Hematopoietic multipotent progenitor cell treated with erythropoietin and hydrocortisone succinate and interleukin-3 and kit ligand, for 15 days (in vitro differentiated cells): ENCODE measurements around the gene MAGED1.
"Not testable (repeated sequence)": the region's sequence is repeated elsewhere in the genome, so short reads cannot be mapped to it uniquely, and the experiment has no call there.

Experiments
- DNase-seq: peaks from one replicate; pipeline ENCODE4 v3.0.0-alpha.2; 2015; ENCODE audit warnings: low spot score

MAGED1 gene

DNA sequence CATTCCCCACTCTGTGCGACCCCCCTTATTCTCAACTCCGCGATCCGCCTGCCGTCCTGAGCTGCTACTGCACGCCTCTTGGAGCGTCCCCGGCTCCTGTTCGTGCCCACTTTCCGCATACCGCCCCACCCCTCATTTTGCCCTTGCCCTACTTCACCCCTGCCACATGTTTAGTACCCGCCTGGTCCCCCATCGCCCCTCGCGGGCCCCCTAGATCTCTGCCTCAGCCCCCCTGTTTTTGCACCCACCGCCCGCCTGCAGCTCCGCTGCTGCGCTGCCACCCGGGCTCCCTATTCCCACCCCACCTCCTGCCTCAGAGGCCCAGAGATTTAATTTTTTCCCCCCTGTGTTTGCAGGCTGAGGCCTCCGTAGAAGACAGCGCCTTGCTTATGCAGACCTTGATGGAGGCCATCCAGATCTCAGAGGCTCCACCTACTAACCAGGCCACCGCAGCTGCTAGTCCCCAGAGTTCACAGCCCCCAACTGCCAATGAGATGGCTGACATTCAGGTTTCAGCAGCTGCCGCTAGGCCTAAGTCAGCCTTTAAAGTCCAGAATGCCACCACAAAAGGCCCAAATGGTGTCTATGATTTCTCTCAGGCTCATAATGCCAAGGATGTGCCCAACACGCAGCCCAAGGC is 1.4 kb downstream of the MAGED1 start:
- DNase-seq: no peak

DNA sequence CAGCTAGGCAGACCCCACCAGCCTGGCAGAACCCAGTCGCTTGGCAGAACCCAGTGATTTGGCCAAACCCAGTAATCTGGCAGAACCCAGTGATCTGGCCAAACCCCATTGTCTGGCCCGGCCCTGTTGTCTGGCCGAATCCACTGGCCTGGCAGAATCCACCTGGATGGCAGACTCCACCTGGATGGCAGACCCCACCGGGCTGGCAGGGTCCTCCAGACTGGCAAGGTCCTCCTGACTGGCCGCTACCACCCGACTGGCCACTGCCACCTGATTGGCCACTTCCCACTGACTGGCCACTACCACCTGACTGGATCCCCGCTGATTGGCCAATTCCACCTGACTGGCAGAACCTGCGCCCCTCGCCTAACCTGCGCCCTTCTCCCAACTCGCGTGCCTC is 3.2 kb downstream of the MAGED1 start:
- DNase-seq: no peak

DNA sequence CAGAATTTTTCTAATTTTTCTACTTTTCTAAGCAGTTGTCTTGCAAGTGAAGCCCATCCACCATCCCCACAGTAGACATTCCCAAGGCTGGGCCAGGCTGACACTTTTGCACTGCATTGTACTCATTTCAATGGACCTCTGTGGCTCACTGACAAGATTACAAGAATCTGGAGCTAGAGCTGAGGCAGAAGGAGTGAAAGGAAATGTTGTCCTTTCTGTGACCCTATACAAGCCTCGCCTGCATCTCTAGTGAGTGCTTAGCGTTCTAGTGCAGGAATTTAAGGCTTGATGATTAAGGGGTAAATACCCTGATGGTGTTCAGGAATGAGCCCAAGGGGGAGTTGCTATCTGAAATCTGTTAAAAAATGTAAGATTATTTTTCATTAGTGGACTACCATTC is 6.3 kb downstream of the MAGED1 start:
- no peak for DNase-seq

DNA sequence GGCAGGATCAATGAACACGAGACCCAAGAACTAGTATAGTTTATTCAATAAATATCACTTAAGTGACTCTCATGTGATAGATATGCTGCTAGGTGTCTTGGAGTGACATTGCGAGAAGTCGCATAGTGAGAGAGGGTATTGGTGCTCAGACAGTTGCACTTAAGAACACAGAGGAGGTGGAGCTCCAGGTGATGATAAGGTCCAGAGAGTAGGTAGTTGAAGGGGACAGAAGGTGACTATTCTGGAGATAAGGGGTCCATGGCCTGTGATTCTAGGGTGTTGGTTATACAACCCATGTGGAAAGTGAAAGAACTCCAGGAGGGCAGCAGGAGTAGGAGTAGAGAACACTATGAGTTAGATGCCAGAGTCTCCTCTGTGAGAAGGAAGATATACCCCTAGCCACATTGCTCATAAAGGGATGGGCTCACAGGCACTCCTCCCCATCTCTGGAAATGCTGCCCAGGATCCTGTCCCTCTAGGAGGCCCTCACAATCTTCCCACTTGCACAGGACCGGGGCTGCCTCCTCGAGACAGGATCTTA is 9.2 kb downstream of the MAGED1 start:
- DNase-seq: no peak

DNA sequence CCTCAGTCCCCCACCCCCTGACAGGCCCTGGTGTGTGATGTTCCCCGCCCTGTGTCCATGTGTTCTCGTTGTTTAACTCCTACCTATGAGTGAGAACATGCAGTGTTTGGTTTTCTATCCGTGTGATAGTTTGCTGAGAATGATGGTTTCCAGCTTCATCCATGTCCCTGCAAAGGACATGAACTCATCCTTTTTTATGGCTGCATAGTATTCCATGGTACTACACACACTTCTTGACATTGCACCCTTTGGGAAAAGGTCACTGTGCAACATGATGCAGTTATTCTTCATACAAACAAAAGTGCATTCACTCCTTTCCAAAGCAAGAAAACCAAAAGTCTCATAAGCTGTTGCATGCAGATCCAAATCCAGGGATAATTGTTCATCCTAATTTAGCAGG is 11.7 kb downstream of the MAGED1 start:
- not testable (repeated sequence) for DNase-seq

DNA sequence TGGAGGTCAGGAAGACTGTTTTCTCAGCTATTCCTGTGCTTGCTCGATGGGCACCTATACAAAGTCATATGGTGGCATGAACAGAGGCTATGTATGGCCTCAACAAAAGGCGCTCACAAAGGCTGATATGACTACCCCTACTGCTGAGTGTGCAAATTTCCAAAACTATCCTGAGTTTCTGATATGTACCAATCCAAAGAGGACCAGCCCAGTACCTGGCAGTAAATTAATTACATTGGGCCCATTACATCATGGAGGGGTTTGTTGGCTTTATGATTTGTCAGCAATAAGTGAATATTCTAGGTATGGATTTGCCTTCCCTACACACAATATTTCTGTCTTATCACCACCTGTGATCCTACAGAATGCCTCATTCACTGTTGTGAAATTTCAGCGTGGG is 12.3 kb downstream of the MAGED1 start:
- no peak for DNase-seq

DNA sequence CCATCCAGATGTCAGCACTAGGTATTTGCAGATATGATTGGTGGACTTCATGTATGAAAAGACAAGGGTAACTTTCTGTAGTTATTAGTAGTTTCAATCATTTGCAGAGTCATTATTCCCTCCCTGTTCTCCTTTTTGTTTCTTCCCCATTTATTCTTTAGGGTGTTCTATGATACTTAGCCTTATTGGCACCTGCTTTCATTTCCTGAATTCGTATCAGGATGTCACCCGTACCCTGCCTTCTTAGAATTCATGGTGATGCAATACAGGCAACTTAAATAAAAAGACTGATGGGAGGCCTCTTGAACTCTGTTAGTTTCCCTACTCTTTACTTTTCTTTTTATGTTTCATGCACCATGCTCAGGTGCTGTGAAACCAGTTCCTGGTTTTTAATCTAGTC is 24.2 kb downstream of the MAGED1 start:
- DNase-seq: no peak

DNA sequence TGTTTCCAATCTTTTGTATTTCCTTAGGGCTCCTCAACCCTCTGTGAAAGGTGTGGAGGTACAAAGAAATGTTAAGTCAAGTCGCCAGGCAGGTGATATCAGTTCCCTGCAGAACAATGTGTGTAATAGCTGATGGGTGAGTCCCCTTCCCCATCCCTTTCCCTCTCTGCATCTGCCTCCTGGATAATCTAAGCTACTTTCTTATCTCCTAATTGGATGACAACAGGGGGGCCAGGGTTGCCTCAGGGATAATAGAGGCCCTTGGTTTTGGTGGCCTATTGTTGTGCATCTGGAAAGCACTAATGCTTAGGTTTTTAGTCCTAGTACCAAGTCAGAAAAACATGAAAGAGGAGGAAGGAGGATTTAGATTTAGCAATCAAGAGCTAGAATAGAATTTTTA is 29.1 kb downstream of the MAGED1 start:
- DNase-seq: no peak

DNA sequence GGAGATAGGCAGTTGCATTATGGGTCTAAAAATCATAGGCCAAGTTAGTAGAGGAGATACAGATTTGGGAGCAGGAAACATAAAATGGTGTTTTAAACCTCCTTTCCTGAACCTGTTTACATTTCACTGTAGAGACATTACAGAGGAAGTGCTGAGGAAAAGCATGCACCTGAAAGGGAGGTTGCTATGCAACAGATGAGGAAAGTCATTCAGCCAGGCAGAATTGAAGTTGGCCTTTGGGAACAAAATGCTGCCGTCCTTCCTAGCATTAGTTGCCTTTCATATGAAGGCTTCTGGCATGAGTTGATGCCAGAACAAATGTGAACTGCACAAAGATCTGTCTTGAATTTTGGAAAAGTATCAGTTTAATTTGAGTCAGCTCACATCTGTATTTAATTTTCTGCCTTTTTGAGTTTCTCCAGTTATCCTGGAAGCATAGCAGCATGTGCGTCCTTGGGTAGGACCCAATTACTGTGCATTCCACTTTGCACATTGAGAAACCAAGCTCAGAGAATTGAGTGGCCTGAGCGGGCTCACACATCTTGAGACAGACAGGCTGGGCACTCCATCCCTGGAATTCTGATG is 38.2 kb downstream of the MAGED1 start:
- no peak for DNase-seq
